Measurements from ENCODE around the gene ZNF341. TPM values are rescaled to one million over a fixed set of nuclear protein-coding genes. Genes with fewer than 3 reads are reported as not detected.

ZNF341 gene
- total and polyA plus RNA-seq, 3 donors from 2014 or later: 5.5 to 8.7 (median 7.0) TPM

- DNase-seq: no peak
- no peaks in the 10 kb centered on the region for H3K27me3 ChIP-seq
- TF ChIP-seq CTCF (IDR thresholded peaks at IDR 0.05): no peak
- TF ChIP-seq POLR2A (IDR thresholded peaks at IDR 0.05): no peak
- peaks cover 72% of the 10 kb centered on the region for H3K4me1 ChIP-seq
- H3K9me3 ChIP-seq: no peaks in the 10 kb centered on the region
- H3K36me3 ChIP-seq (ENCODE audit: low read depth, missing control alignments): no peaks in the 10 kb centered on the region
- H3K27ac ChIP-seq: peak overlapping the region; percentile 25 to 55
- no peak overlapping the region for H3K4me3 ChIP-seq
- 42 to 49% methylated on average over 3 of the region's 3 CpGs for WGBS, 2 donors
- intact Hi-C loops (cut with DNase I; ENCODE audit: low total_unique reads): no loop called here
These were observed 97.3 kb downstream of the ZNF341 start for GRCh38 chr20:33828967-33829560.

GRCh38 chr20:33829636-33830035 is 97.8 kb downstream of the ZNF341 start:
- no peak for DNase-seq
- Histone ChIP-seq H3K36me3 (ENCODE audit: low read depth, missing control alignments) (no peaks in the 10 kb centered on the region), H3K27me3 (no peaks in the 10 kb centered on the region), H3K4me3 (no peak overlapping the region), H3K27ac (peak overlapping the region in 1 of 2 donors; percentile 25), H3K4me1 (peaks cover 73% of the 10 kb centered on the region), H3K9me3 (no peaks in the 10 kb centered on the region)
- TF ChIP-seq POLR2A (IDR thresholded peaks at IDR 0.05) (no peak), CTCF (IDR thresholded peaks at IDR 0.05) (no peak)
- intact Hi-C loops (cut with DNase I; ENCODE audit: low total_unique reads): no loop called here
- whole genome bisulfite sequencing, 2 donors: 53 to 56% methylated on average over 3 of the region's 3 CpGs

- 43 to 55% methylated on average over 4 of the region's 4 CpGs for WGBS, 2 donors
- no peak overlapping the region for H3K27ac ChIP-seq
- H3K4me3 ChIP-seq: no peak overlapping the region
- peaks cover 72% of the 10 kb centered on the region for H3K4me1 ChIP-seq
- TF ChIP-seq CTCF (IDR thresholded peaks at IDR 0.05): no peak
- no peak for TF ChIP-seq POLR2A (IDR thresholded peaks at IDR 0.05)
- H3K36me3 ChIP-seq (ENCODE audit: low read depth, missing control alignments): no peaks in the 10 kb centered on the region
- DNase-seq: no peak
- H3K27me3 ChIP-seq: no peaks in the 10 kb centered on the region
- intact Hi-C loops (cut with DNase I; ENCODE audit: low total_unique reads): no loop called here
- H3K9me3 ChIP-seq: no peaks in the 10 kb centered on the region
These were observed 98.6 kb downstream of the ZNF341 start for GRCh38 chr20:33830371-33830770.

- WGBS, 2 donors: 41 to 46% methylated on average over 11 of the region's 11 CpGs
- Histone ChIP-seq H3K27ac (peak overlapping the region; percentile 34 to 61), H3K27me3 (no peaks in the 10 kb centered on the region), H3K4me1 (peaks cover 69% of the 10 kb centered on the region), H3K4me3 (no peak overlapping the region), H3K9me3 (no peaks in the 10 kb centered on the region), H3K36me3 (ENCODE audit: low read depth, missing control alignments) (no peaks in the 10 kb centered on the region)
- TF ChIP-seq CTCF (IDR thresholded peaks at IDR 0.05): no peak
- no peak for TF ChIP-seq POLR2A (IDR thresholded peaks at IDR 0.05)
- intact Hi-C loops (cut with DNase I; ENCODE audit: low total_unique reads): no loop called here
- DNase-seq: peak; percentile 35
These were observed 100.5 kb downstream of the ZNF341 start for GRCh38 chr20:33832103-33832804.
